ENCODE data around the gene NOS2. TPM values are rescaled to one million over a fixed set of nuclear protein-coding genes. Genes with fewer than 3 reads are reported as not detected.
"Not testable (repeated sequence)": the region's sequence is repeated elsewhere in the genome, so short reads cannot be mapped to it uniquely, and the experiment has no call there.

The NOS2 gene
- 1 to 10 TPM; 1.9 to 2.4 (median 2.1) TPM for polyA plus RNA-seq (ENCODE audit: insufficient read length in 4 of 4)

DNA sequence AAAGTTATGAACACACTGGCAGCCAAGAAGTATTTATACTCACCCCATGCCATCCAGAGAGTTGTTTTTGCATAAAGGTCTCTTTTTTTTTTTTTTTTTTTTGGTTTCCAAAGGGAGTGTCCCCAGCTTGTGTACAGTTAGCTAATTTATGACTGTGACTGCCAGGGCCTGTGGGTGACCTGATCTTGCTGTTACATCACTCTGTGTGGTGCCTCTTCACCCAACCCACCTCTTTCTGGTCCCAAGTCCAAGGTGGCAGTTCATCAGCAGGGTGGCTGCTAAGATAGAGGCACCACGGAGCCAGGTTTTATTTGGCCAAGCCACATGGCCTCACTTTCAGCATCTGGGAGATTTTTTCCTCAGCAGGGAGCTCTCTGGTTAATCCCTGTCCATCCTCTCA is at the start of gene NOS2:
NOS2 (minus strand) TSS at position 8 of the 400 bp plus-strand sequence. CDS start 1,720 bp downstream, outside the sequence.
- DNase-seq (ENCODE audit: low read depth in 4 of 4, low spot score in 3 of 4) = no peak

DNA sequence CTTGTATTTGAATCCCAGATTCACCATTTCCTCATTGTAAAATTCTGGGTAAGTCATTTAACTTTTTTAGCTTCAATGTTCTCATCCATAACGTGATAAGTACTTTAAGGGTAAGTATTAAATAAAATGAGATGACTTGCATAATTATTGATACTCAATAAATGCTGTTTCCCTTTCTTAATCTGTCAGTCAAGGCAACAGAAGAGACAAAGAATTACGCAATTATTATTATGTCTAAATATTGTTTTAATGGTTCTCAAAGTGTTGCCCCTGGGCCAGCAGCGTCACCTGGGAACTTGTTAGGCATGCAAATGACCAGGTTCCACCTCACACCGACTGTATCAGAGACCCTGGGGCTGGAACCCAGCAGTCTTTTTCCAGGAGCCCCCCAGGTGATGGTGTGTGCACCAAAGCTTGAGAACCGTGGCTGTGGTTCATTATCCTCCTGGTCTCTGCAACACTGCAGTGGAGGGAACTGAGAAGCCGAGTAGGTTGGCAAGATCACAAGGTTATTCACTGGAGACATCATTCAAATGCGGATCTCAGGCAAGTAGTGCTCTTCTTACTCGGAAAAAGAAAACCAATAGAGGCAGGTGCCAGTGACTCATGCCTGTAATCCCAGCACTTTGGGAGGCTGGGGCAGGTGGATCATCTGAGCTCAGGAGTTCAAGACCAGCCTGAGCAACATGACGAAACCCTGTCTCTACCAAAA is 49.3 kb upstream of the NOS2 start:
- DNase-seq (ENCODE audit: low read depth in 4 of 4, low spot score in 3 of 4) = no peak

DNA sequence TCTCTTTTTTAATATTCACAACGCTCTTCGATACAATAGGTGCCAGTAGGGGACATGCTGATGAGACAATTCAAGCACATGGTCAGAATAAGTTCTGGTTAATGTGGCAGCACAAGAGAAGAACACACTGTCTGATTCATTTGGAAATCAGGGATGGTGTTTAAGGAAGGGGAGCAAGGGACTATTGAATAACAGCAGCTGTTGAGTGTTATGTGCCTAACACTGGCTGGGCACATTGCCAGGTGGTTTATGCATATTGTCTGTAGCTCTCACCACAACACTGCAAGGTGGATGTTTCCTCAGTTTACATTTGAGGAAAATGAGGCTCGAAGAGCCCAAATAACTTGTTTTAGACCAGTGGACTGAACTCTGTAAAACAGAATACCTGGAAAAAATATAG is 48.6 kb upstream of the NOS2 start:
- no peak for DNase-seq (ENCODE audit: low read depth in 4 of 4, low spot score in 3 of 4)

DNA sequence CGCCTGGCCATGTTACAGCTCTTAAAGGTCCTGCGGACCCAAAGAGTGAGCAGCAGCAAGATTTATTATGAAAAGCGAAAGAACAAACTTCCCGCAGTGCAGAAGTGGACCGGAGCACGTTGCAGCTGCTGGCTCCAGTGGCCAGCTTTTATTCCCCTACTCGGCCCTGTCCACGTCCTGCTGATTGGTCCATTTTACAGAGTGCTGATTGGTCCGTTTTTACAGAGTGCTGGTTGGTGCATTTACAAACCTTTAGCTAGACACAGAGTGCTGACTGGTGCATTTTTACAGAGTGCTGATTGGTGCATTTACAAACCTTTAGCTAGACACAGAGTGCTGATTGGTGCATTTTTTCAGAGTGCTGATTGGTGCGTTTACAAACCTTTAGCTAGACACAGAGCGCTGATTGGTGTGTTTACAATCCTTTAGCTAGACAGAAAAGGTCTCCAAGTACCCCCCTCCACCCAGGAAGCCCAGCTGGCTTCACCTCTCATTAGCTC is 46.5 kb upstream of the NOS2 start:
- DNase-seq (ENCODE audit: low read depth in 4 of 4, low spot score in 3 of 4) = not testable (repeated sequence)

DNA sequence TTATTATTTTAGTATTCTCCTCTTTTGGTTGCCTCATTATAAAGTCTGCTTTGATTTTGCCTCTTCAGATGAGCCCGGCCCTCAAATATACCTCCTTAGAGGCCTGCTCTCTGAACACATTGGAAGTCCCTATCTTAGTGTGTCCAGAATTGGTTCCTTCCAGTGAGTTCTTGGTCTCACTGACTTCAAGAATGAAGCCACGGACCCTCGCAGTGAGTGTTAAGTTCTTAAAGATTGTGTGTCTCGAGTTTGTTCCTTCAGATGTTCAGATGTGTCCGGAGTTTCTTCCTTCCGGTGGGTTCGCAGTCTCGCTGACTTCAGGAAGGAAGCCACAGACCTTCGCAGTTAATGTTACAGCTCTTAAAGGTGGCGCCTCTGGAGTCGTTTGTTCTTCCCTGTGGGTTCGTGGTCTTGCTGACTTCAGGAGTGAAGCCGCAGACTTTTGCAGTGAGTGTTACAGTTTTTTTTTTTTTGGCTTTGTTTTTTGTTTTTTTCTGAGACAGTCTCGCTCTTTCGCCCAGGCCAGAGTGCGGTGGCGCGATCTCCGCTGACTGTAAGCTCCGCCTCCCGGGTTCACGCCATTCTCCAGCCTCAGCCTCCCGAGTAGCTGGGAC is 45.8 kb upstream of the NOS2 start:
- DNase-seq (ENCODE audit: low read depth in 4 of 4, low spot score in 3 of 4) = no peak

DNA sequence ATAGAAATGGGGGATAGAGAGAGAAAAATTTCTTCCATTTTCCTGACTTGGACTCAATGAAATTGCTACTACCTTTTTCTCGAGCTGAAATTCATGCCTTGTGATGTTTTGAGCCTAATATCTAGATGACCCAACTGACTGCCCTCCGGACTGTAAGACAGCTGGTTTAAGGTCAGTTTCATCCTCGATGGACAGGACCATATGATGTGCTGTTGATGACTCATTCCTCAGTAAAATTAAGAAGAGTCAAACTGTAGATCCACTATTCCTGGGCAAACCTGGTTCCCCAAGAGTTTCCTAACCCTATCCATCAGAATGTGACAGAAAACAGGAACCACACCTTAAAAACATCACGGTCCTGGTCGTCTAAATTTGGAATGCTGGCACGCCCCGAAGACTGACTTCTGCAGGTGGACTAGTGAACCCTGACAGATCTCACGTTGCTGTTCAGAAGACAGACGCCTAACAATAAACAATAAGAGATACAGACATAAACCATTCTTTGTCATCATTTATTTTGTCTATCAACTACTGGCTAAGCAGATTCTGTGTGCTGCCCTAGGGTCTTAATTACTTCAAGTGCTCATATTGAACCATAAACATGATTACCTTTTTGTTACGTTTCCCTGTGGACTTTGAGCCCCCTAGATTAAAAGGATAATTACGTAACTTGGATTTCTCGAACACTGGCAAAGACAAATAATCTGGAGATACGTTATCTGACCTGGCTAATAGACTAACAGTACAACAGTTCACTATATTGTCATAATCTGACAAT is 45.1 kb upstream of the NOS2 start:
- DNase-seq (ENCODE audit: low read depth in 4 of 4, low spot score in 3 of 4) = no peak

DNA sequence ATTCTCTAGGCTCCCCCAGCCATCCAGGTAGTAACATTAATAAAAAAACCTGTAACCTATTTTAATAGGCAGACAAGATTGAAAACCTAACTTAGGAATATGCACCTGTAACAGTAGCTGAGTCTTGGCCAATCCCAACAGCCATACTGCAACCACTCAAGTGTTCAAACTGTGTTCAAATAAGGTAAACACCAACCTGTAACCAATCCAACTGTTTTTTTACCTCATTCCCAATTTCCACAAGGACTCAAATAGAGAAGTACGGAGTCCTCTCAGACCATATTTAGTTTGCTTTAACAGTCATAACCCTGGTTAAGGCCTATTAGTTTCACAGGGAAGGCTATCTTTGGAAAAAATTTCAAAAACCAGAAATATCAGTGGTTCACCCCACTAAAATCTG is 40.4 kb upstream of the NOS2 start:
- DNase-seq (ENCODE audit: low read depth in 4 of 4, low spot score in 3 of 4) = no peak

DNA sequence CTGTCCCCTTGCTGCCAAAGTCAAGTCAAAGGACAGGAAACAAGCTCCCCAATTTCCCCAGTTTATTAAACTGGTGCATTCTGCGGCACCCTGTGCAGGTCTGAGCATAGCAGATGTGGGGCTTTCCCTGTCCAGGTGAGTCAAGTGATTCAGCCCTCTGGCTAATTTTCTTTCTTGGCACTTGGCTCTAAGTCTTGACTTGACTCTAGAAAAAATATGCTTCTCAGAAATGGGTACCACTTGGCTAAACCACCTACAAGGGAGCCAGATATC is 40.0 kb upstream of the NOS2 start:
- DNase-seq (ENCODE audit: low read depth in 4 of 4, low spot score in 3 of 4) = not testable (repeated sequence)

DNA sequence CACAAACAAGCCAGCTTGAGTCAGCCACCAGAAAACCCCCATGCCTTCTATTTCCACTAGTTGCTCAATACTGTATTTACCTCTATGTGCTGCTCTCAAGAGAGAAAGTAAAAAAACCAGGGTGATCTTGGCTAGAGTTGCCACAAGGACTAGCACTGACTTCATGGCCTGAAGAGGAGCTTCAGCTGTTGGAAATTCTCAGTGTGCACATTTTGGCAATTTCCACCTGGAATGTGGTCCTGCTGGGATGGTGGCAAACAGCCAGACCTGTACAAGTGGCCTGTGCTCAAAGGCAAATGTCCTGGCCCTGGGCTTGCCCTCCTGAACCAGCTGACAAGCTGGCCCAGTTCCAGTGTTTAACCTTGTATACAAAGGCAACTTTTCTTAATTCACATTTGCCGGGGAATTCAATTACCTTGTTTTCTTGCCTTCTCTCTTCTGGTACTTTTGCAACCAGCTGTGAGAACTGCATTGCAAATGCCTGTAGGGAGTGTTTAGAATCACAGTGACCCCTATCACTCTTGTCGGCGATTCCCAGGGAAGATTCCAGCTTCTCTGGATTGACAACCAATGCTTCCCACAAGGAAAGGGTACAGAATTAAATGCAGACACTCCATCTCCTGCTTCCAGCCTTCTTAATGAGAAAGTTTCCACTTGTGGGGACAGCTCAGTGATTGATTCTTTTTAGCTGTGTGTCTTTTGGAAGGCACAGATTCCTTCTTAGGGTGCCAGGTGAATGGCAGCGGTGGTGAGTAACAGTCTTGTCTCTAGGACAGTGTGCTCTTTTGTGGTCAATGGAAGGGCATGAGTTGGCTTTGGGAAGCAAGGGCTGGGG is 39.5 kb upstream of the NOS2 start:
- DNase-seq (ENCODE audit: low read depth in 4 of 4, low spot score in 3 of 4) = not testable (repeated sequence)

DNA sequence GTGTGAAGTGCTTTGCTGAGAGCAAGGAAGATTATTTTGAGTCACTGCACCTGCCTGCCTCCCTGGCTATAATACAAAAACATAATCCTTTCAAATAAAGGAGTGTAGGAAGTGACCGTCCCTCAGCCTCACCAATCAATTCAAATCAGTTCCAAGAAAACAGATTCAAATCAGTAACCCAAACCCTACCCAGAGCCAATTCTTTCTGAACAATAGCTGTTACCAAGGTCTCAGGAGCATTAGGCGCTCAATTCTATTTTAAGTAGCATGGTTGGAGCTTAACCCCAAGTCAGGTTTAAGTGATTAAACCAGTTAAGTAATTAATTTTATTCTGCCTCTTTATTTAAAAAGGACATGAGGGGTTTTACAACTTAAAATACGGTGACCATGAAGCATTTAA is 38.3 kb upstream of the NOS2 start:
- DNase-seq (ENCODE audit: low read depth in 4 of 4, low spot score in 3 of 4) = not testable (repeated sequence)

DNA sequence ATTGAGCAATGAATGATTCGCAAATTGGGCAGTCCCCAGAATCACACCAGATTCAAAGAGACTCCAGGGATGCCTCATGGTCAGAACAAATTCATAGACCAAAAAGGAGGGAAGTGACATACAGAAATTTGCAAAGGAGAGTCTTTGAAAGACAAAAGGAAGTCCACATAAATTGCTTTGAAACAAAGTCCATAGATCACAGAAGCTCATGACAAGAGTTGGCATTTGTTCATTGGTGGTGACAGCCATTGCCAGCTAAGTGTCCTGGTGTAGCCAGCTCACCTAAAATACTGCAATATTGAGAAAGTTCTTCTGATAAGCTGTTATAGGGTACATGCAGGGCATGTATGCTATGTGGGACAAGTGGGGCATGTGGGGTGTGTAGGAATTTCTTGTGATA is 37.4 kb upstream of the NOS2 start:
- not testable (repeated sequence) for DNase-seq (ENCODE audit: low read depth in 4 of 4, low spot score in 3 of 4)

DNA sequence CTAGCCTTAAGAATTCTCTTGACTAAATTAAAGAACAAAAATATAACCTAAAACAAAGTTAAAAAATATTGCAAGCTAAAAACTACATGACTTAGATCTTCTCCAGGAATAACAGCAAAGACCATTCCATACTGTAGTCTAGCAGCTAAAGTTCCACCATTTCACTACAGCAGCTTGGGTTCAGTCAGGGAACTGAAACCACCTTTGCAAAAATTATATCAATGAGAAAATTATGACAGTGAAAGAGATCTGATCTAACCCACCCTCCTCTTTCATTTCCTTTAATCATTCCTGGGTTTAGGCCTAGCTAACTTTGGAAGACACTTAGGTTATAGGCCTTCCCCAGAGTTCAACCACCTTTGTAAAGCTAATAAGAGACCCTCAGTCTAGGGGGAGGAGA is 36.3 kb upstream of the NOS2 start:
- no peak for DNase-seq (ENCODE audit: low read depth in 4 of 4, low spot score in 3 of 4)

DNA sequence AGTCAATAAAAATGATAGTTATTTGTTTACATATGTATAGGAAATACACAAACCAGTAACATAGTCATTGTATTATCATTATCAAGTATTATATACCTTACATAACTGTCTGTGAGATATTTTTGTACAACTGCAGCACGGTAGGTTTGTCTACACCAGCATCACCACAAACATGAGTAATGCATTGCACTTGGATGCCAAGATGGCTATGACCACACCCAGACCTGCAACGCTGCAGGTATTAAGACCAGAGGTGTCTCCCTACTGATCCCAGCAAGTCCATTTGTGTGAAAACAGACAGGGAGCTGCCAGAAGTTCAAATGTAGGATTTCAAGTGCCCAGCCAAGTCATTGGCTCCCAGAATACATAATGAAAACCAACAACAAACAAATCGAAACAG is 34.2 kb upstream of the NOS2 start:
- DNase-seq (ENCODE audit: low read depth in 4 of 4, low spot score in 3 of 4) = no peak

DNA sequence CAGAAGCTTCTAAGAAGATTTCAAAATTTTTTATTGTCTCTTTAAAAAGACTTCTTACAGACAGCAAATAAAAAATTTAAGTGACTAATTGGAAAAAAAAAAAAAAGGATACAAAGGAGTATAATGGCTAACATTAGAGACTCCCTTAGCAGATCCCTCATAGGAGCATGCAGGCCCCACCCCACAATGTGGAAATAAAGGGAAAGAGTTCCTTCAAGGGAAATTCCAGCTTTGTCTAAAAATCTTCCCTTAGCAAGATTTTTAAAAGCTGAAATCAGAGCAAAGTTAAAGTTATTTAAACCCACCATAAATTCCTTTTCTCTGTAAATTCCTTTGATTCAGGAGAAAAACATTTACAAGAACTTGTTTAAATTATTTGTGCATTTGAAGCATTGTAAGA is 32.5 kb upstream of the NOS2 start:
- no peak for DNase-seq (ENCODE audit: low read depth in 4 of 4, low spot score in 3 of 4)

DNA sequence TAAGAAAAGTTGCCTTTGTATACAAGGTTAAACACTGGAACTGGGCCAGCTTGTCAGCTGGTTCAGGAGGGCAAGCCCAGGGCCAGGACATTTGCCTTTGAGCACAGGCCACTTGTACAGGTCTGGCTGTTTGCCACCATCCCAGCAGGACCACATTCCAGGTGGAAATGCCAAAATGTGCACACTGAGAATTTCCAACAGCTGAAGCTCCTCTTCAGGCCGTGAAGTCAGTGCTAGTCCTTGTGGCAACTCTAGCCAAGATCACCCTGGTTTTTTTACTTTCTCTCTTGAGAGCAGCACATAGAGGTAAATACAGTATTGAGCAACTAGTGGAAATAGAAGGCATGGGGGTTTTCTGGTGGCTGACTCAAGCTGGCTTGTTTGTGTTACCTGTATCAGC is 29.6 kb upstream of the NOS2 start:
- not testable (repeated sequence) for DNase-seq (ENCODE audit: low read depth in 4 of 4, low spot score in 3 of 4)

DNA sequence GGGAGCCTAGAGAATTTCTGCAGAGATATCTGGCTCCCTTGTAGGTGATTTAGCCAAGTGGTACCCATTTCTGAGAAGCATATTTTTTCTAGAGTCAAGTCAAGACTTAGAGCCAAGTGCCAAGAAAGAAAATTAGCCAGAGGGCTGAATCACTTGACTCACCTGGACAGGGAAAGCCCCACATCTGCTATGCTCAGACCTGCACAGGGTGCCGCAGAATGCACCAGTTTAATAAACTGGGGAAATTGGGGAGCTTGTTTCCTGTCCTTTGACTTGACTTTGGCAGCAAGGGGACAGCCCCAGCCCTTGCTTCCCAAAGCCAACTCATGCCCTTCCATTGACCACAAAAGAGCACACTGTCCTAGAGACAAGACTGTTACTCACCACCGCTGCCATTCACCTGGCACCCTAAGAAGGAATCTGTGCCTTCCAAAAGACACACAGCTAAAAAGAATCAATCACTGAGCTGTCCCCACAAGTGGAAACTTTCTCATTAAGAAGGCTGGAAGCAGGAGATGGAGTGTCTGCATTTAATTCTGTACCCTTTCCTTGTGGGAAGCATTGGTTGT is 28.9 kb upstream of the NOS2 start:
- DNase-seq (ENCODE audit: low read depth in 4 of 4, low spot score in 3 of 4) = not testable (repeated sequence)

DNA sequence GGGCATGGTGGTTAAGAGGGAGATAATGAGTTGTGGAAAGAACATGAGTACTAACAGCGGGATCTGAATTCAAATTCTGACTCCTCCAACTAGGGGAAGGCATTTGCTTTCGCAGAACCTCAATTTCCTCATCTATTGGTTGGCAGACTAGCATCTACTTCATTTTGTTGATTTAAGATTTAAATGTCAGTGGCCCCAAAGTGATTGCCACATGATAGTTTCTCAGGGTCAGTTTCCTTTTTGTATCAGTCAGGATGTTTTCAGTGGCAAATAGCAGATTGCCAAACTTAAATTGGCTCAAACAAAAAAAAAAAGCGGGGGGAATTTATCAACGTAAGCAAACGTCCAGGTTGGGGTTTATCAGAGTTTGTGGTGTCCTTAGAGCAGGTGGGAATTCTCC is 25.1 kb upstream of the NOS2 start:
- DNase-seq (ENCODE audit: low read depth in 4 of 4, low spot score in 3 of 4) = no peak

DNA sequence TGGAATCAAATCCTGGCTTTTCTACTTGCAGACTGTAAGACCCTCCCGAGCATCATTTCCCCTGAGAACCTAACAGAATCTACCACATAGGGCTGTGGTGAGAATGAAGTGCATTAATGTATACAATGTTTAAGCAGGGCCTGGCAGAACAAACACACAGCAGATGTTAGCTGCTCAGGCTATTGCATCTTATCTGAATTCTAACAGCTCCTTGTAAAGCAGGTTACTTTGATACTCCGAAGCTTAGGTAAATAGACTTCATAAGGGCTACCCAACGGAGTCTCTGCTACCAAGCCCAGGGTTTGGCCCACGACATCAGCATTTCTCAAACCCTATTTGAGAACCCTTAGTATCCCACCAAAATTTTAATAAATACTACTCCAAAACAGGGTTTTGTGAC is 24.4 kb upstream of the NOS2 start:
- no peak for DNase-seq (ENCODE audit: low read depth in 4 of 4, low spot score in 3 of 4)

DNA sequence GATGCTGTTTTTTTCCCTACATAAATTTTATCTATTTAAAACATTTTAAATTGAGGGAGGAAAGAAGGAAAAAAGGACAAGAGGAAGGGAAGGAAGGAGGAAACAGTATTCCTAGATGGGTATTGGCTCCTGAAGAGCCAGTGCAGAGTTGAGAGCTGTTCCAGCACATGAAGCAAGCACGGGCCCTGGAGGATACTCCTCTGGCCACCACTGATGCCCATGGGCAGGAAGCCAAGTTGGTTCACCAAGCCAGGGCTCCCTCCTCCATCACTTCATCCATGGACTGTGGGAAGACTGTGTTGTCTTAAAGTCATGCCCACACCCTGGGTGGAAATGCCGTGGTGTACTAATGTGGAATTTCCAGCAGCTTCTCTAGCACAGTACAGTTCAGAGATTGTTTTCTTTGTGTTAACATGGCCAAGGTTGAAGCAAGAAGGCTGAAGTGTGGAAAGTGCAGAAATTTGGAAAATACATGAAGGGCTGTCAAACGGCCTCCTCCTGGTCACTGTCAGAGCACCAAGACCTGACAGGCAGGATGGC is 23.9 kb upstream of the NOS2 start:
- no peak for DNase-seq (ENCODE audit: low read depth in 4 of 4, low spot score in 3 of 4)

DNA sequence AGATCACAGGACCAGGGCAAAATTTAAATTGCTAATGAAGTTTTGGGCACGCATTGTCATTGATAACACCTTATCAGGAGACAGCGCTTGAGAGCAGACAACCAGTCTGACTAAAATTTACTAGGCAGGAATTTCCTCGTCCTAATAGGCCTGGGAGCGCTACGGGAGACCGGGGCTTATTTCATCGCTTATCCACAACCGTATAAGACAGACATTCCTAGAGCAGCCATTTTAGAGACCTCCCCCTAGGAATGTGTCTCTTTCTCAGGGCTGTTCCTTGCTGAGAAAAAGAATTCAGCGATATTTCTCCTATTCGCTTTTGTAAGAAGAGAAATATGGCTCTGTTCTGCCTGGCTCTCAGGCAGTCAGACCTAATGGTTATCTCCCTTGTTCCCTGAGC is 21.8 kb upstream of the NOS2 start:
- DNase-seq (ENCODE audit: low read depth in 4 of 4, low spot score in 3 of 4) = not testable (repeated sequence)

All from right renal pelvis (tissue), 4 donors.